GM19467 (cell line): Measurements from ENCODE around the gene ATP8A2.

Experiments
- ATAC-seq: cut with Tn5 transposase; IDR thresholded peaks from one replicate; pipeline ENCODE4 v1.9.1; 2021; ENCODE audit warnings: mild to moderate bottlenecking, moderate library complexity; ENCODE audit not compliant: unreplicated experiment

ATP8A2 gene

GRCh38 chr13:25725104-25725503 is 353.3 kb downstream of the ATP8A2 start:
- no peak for ATAC-seq

DNA sequence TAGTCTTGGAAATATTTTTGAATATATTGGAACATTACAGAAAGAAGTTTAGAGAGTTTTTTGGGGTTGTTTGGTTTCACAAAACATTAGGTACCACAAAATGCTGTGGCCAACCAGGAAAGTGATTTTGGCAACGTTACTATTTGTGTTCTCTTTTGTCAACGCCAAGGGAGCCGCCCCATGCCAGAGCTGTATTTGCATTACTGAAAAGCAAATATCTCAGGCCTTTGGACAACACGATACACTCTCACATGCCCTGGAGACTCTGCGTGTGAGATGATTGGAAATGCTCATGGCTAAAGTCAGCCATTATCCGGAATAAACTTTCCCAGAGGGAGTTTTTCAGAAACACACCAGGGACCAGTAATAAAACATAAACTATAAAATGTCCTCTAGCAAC is 355.5 kb downstream of the ATP8A2 start:
- ATAC-seq = no peak

DNA sequence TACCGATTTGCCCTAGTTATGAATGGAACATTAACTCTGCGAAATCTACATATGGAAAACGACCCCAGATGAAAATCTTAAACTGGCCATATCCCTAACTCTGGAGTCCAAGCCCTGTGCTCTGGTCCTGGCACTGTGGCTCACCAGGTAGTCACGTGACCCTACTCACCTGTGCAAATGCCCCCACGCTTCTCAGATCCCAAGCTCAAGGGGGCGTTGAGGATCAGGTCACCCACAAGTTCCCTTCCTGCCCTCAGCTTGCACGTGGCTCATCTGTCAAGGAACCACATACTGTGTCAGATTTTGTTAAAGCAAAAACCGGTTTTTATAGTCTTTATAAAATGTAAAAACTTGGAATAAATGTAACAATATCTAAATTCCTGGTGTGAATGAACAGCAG is 356.0 kb downstream of the ATP8A2 start:
- no peak for ATAC-seq

- ATAC-seq = no peak
These were observed 357.4 kb downstream of the ATP8A2 start for GRCh38 chr13:25729201-25729600.

- ATAC-seq = no peak
These were observed 359.3 kb downstream of the ATP8A2 start for GRCh38 chr13:25731037-25731436.

DNA sequence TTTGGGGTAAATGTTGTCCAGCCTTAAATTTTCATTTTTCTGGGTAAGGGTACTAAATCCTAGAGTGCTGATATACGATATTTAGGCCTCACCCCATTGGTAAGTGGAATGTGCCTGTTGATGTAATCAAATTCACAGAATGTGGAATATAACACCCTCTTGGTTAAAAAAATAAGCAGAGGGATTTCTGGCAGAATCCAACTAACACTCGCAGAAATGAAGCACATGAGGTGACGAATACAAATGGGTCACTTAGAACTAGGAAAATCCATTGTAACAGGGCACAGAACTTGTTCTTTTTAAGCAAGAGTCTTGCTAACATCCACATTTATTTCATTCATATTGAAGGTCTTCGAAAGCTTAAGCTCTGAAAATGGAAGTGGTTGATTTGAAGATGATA is 359.8 kb downstream of the ATP8A2 start:
- no peak for ATAC-seq

- no peak for ATAC-seq
These were observed 360.5 kb downstream of the ATP8A2 start for GRCh38 chr13:25732111-25732865.

DNA sequence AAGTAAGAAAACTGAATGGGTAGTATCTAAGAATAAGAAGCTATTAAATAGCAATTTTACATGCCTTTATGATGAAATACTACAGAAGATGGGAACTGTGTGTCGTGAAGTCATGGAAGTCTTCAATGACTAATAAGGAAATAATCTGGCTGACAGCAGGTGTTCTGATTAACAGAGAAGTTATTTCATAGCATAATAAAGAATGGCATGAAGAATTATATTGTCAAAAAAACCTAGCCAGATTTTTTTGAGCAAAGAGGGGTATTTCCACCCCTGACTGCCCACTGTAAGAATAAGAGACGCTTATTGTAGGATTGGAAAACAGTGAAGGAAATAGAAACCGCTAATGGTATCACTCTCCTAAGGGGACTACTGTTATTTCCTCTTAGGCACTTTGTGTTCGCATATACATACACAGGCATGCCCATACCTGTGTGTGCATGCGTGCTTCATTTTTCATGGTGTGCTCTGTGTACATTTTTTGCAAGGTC is 361.3 kb downstream of the ATP8A2 start:
- no peak for ATAC-seq

DNA sequence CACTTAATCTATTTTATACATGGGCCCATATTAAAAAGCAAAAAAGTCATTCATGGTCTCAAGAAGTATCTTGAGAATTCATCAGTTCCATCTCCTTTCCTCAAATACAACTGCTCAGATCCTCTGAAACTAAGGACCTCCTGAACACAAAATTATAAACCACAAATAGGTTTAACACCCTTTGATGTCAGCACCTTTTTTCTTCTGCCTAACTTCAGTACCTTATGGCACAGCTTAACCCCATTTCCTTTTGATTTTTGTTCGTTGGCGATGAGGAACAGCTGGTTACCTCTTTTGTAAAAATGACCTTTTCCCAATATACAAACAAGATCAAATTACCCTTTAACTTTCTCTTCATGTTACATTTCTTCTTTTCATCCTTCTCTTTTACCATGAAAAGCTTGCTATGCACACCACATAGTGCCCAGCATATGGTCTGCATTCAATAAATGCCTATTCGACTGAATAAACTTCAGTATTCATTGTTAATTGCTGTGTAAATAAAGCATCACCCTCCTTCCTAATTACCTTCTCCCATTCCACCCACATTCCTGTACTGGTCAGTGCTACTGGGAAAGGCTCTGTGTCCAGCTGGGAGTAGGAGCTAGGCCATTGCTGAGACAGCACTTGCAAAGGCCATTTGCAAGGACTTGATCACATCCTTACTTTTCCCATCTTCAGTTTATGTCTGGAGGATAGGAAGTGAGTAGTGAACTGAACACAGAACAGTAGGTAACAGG is 362.1 kb downstream of the ATP8A2 start:
- ATAC-seq = no peak

GRCh38 chr13:25738342-25739196 is 366.8 kb downstream of the ATP8A2 start:
- ATAC-seq = no peak

- no peak for ATAC-seq
These were observed 367.6 kb downstream of the ATP8A2 start for GRCh38 chr13:25739376-25739775.

- ATAC-seq = no peak
These were observed 370.0 kb downstream of the ATP8A2 start for GRCh38 chr13:25741796-25742195.

DNA sequence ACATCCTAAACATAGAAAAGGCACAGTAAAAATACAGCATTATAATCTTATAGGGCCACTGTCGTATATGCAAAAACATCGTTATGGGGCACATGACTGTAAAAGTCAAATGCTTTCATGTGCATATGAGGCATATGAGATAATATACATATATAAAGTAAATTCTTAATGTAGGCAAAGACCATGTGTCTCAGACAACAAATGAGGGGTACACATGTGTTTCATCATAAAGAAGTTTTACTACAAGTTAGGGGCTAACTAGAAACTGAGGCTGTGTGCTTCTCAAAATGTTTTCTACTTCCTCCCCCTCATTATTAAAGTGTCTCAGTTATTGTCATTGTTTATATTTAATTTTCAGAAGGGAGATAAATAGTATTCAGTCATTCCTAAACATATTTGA is 370.4 kb downstream of the ATP8A2 start:
- ATAC-seq = no peak

- no peak for ATAC-seq
These were observed 371.6 kb downstream of the ATP8A2 start for GRCh38 chr13:25743421-25743820.

DNA sequence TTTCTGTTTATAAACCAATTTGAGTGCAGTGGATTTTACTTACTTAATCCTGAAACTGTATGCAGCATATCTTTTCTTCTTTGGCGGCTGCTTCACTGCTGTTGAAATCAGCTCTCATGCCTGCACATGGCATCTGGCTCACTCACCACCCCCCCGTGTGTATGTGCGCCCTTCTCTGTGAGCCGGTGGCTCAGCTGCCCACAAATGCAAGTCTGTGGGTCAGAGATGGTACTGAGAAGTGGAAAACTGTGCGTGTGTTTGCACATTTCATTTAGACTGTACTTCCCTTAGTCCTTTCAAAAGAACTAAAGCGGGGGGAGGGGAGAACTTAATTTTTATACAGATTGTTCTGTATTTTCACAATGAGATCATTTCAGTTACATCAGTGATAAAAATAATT is 372.4 kb downstream of the ATP8A2 start:
- no peak for ATAC-seq

GRCh38 chr13:25746131-25746530 is 374.4 kb downstream of the ATP8A2 start:
- ATAC-seq = no peak

DNA sequence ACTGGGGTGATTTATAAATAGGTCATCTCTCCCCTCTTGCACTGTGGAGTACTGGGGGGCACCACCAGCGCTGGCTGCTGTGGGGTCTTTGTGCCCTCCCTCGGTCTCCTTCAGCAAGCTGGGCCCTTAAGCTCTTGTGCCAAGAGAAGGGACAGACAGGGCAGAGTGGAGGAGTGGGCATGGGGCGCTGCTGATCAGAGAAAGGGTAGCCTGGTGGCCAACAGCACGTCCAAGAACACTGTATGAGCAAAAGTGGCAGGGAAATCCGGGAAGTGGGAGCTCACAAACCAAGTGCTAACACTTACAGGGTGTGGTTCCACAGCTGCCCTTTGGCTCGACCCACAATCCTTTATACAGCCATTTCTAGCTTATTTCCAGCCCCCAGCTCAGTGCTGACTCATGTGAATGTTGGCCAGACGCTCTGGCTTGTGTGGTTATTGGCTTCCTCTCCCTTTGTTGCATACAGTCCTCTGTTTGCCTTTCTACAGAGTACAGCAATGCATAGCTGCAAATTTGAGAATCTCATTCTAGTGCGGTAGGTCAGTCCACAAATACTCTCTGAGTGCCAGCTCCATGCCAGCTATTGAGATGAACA is 381.3 kb downstream of the ATP8A2 start:
- no peak for ATAC-seq

DNA sequence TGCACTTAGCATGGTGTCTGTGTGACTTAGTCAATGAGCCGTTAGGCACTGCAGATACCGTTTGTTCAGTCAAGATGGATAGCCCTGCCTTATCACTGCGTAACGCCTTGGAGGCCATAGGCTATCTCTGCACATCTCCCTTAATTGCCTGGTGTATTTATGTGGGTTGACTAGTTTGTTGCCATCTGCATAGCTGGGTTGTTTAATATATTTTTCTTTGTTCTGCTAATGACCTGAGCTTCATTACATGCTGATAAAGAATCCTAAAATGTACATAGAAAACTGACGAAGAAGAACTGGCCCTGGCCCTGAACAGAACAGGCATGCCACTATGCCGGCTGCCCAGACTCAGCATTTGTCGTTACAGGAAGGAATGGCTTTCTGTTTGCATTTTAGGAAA is 382.2 kb downstream of the ATP8A2 start:
- ATAC-seq = no peak

DNA sequence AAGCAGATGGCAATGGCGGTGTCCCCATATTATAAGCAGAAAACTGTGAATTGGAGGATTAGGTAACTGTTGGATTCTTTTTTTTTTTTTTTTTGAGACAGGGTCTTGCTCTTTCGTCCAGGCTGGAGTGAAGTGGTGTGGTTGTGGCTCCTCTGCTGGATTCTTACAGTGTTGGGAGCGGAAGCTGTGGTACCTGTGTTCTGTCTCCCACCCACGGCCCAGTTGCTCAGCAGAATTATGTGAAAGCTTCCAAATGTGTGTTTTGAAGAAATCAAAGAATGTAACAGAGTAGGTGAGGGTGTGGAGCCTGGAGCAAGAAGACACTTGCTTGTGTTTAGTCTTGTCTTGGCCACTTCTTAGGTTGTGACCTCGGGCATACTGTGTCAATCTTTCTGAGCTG is 384.5 kb downstream of the ATP8A2 start:
- no peak for ATAC-seq

DNA sequence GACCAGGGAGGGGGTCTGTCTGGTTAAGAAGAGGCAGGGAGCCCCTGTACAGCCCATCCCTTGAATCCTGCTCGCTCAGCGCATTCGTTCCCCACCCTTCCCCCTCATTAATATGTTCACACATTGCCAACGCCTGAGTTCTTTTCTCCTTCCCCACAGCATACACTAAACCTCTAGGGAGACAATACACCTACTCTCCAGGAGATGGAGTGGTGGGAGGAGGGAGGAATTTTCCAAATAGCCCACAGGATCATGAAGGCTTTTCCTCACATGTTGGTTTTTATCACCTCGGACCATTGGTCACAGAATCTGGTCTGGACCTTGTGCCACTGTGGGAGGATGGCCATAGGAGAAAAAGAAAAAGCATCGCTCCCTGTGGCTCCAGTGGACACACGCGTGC is 385.1 kb downstream of the ATP8A2 start:
- no peak for ATAC-seq

GRCh38 chr13:25761041-25761440 is 389.3 kb downstream of the ATP8A2 start:
- no peak for ATAC-seq
